ENCODE data around the gene KLK12. TPM values are rescaled to one million over a fixed set of nuclear protein-coding genes. Genes with fewer than 3 reads are reported as not detected.

KLK12 gene
- total RNA-seq, 1 donor from 2014 or later, result 1.6 TPM

GRCh38 chr19:51023946-51024345 is 10.9 kb downstream of the KLK12 start:
- Mint-ChIP-seq H3K27ac (no peak overlapping the region), H3K9me3 (no peaks in the 10 kb centered on the region), H3K4me1 (ENCODE audit: unreplicated experiment) (no peaks in the 10 kb centered on the region), H3K27me3 (peaks cover 52% of the 10 kb centered on the region), H3K4me3 (no peak overlapping the region), H3K36me3 (no peaks in the 10 kb centered on the region)
- no peak for TF ChIP-seq CTCF (conservative IDR thresholded peaks at IDR 0.05)
- DNase-seq (ENCODE audit: extremely low spot score, unreplicated experiment), result no peak

GRCh38 chr19:51022526-51022925 is 12.3 kb downstream of the KLK12 start:
- H3K27ac Mint-ChIP-seq, result no peak overlapping the region
- H3K4me1 Mint-ChIP-seq (ENCODE audit: unreplicated experiment), result no peaks in the 10 kb centered on the region
- no peak for TF ChIP-seq CTCF (conservative IDR thresholded peaks at IDR 0.05)
- no peaks in the 10 kb centered on the region for H3K36me3 Mint-ChIP-seq
- no peak overlapping the region for H3K4me3 Mint-ChIP-seq
- H3K9me3 Mint-ChIP-seq, result no peaks in the 10 kb centered on the region
- no peak for DNase-seq (ENCODE audit: extremely low spot score, unreplicated experiment)
- peaks cover 65% of the 10 kb centered on the region for H3K27me3 Mint-ChIP-seq

- Mint-ChIP-seq H3K27me3 (peaks cover 73% of the 10 kb centered on the region), H3K36me3 (no peaks in the 10 kb centered on the region), H3K4me1 (ENCODE audit: unreplicated experiment) (no peaks in the 10 kb centered on the region), H3K4me3 (peak overlapping the region; percentile 59), H3K27ac (peak overlapping the region; percentile 41), H3K9me3 (no peaks in the 10 kb centered on the region)
- peak; percentile 80 for TF ChIP-seq CTCF (conservative IDR thresholded peaks at IDR 0.05)
- DNase-seq (ENCODE audit: extremely low spot score, unreplicated experiment), result no peak
These were observed 13.7 kb downstream of the KLK12 start for GRCh38 chr19:51020988-51021651.

GRCh38 chr19:51019544-51019925 is 15.3 kb downstream of the KLK12 start, which contains the start of gene KLK10:
KLK10 (minus strand) TSS chr19:51019709; CDS start chr19:51019130, 579 bp downstream.
- H3K36me3 Mint-ChIP-seq, result no peaks in the 10 kb centered on the region
- peak within 1 kb of the TSS; percentile 25 for H3K27ac Mint-ChIP-seq
- H3K27me3 Mint-ChIP-seq, result peaks cover 76% of the 10 kb centered on the region
- DNase-seq (ENCODE audit: extremely low spot score, unreplicated experiment), result no peak
- TF ChIP-seq CTCF (conservative IDR thresholded peaks at IDR 0.05), result no peak
- H3K4me3 Mint-ChIP-seq, result peak within 1 kb of the TSS; percentile 85
- H3K4me1 Mint-ChIP-seq (ENCODE audit: unreplicated experiment), result no peaks in the 10 kb centered on the region
- H3K9me3 Mint-ChIP-seq, result no peaks in the 10 kb centered on the region

- TF ChIP-seq CTCF (conservative IDR thresholded peaks at IDR 0.05), result no peak
- no peaks in the 10 kb centered on the region for H3K36me3 Mint-ChIP-seq
- peak overlapping the region; percentile 85 for H3K4me3 Mint-ChIP-seq
- no peaks in the 10 kb centered on the region for H3K4me1 Mint-ChIP-seq (ENCODE audit: unreplicated experiment)
- no peaks in the 10 kb centered on the region for H3K9me3 Mint-ChIP-seq
- no peak for DNase-seq (ENCODE audit: extremely low spot score, unreplicated experiment)
- H3K27ac Mint-ChIP-seq, result no peak overlapping the region
- peaks cover 82% of the 10 kb centered on the region for H3K27me3 Mint-ChIP-seq
These were observed 15.9 kb downstream of the KLK12 start for GRCh38 chr19:51018745-51019543.
